Posterior cingulate gyrus (tissue), 11 donors: ENCODE measurements around the gene TSPAN31.

Experiments
- DNase-seq, 10 donors: peaks; one replicate each; pipeline versions ENCODE4 v3.0.0 to v3.0.0-alpha.2; 2020 to 2021; ENCODE audit warnings: mixed read lengths in 3 of 10
- intact Hi-C: fragments of 100-400 bp; cut with DNase I; formaldehyde crosslinking; loops from one replicate; pipeline ENCODE4 v1.15.1; 2023

TSPAN31 gene

DNA sequence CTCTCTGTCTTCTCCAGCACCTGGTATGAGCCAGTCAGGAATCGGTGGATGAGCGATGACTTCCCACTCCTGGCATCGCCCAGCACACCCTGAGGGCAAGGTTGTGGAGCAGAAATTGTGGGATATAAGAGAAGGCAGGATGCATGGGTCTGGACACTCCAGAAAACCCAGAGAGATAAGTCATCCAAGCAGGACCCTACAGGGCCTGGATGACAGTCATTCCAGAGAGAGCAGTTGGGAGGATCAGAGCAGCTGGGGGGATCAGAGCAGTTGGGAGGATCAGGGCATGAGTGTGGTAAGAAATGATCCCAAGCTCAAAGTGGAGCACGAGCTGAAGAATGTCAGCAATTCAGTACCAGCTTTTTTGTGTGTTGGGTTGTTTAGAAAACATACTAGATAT lies 10.2 kb upstream of the TSPAN31 start:
- no peak for DNase-seq
- intact Hi-C loops = no loop called here

DNA sequence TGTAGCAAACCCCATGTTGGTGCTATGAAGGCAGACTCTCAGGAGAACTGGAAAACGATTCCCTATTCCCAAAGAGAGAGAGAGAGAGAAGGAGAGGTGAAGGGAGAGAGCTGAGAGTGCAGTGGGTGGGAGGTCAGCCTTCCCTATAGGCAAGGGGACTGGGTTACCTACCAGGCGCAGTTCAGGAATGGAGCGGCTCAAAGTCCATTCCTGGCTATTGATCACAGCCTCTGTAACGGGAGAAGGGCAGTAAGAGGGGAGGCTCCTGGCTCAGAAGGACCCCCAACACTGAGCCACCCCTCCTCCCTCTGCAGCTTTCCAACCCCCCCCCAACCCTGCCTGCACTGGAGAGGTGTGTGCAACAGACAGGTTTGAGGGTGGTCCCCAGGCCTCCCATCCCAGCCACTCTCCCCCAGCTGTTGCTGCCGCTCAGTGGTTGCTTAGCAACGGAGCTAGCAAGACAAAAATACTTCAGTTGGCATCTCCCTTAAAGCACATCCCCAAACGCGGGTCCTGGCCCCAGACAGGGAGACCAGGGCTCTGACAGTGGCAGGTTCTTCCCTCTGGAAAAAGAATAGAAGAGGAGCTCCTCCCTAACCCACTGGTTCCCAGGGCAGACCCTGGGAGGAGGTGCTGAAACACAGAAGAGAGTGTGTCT lies 9.5 kb upstream of the TSPAN31 start:
- intact Hi-C loops = loop anchor here (5.0 kb wide), 1 partner anchor 153 kb away; no protein-coding TSS in a partner anchor
- no peak for DNase-seq

DNA sequence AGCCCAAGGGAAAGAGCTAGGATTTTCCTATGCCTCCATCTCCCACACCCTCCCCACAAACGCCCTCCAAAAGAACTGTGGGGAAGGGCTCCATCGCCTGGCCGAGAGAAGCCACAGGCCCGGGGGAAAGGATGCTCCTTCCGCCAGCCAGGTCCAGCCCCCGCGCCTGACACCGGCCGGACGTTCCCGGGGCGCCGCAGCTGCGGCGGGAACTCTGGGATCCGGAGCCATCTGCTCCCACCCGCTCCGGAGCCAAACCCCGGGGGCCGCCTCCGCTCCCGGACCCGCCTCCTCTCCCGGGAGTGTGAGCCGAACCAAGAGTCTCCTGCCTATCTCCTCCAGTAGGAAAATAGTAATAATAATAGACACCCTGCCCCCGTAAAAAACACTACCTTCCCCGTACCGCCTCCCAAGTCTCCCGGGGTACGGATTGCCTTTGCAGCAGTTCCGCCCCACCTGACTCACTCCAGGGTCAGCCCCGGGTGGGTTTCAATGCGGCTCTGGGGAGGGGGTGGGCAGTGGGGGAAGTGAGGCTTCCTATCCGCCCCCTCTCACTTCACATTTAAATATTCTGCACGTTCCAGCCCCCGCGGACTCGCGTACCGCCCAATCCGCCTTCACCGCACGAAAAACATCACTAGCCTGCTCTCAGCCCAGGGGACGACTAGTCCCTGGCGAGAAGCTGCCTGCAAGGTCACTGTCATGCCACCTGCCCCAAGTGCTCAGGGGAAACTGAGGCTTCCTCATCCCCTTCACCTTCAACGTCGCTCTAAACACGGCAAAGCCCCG lies 8.7 kb upstream of the TSPAN31 start:
- intact Hi-C loops = loop anchor here (5.0 kb wide), 1 partner anchor 154 kb away; no protein-coding TSS in a partner anchor
- peak in 8 of 10 donors; percentile 49 to 93 (median 62) for DNase-seq

DNA sequence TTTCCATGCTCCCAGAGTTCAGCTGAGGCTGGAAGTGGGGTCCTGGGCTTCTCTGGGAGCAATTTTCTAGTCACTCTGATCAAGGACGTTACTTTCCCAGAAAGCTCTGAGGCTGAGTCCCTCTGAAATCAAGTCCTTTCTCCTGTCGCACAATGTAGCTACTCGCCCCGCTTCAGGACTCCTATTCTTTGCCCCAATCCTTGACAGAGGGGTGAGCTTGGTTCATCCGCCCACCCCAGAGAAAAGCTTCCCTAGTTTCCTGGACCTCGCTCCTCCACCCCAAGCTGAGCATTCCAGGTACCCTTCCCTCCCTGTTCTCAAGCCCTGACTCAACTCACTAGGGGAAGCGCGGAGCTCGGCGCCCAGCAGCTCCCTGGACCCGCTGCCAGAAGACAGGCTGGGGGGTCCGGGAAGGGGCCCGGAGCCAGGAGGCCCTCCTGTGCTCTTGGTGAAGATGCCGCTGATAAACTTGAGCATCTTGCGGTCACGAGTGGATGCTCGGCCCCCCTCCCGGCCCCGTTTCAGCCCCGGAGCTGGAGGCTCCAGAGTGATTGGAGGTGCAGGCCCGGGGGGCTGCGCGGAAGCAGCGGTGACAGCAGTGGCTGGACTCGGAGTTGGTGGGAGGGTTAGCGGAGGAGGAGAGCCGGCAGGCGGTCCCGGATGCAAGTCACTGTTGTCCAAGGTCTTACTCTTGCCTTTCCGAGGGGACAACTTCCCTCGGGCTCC lies 7.9 kb upstream of the TSPAN31 start:
- peak in 1 of 10 donors; percentile 70 for DNase-seq

DNA sequence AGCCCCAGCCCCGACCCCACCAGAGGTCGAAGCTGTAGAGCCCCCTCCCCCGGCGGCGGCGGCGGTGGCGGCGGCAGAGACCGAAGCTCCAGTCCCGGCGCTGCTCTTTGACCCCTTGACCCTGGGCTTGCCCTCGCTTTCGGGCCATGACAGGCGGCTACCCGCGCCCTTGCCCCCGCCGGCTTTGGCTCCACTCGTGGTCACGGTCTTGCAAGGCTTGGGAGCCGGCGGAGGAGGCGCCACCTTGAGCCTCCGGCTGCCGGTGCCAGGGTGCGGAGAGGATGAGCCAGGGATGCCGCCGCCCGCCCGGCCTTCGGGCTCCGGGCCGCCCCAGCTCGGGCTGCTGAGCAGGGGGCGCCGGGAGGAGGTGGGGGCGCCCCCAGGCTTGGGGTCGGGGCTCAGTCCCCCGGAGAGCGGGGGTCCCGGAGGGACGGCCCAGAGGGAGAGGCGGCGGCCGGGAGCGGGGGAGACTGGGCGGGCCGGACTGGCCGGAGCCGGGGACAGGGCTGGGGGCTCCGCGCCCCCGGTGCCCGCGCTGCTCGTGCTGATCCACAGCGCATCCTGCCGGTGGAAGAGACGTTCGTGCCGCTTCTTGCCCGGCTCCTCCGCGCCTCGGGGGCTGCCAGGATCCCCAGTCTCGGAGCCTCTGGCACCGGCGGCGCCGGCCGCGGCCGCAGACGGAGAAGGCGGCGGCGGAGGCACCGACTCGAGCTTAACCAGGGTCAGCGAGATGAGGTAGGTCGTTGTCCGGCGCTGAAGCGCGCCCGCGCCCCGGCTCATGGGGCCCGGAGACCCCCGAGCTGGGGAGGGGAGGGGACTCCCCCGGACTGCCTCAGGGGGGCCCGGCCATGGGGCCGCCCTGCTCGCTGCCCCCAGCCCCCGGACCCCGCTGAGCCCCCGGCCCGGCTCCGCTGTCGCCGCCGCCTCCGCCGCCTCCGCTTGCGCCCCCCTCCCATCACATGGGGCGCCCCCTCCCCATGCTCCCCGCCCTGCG lies 7.1 kb upstream of the TSPAN31 start:
- DNase-seq = peak in 2 of 10 donors; percentile 40 to 92
- intact Hi-C loops = loop anchor here (5.0 kb wide), 1 partner anchor 155 kb away; no protein-coding TSS in a partner anchor

More for the DNA sequence above, 7.9 kb upstream of the TSPAN31 start:
- intact Hi-C loops = loop anchor here (5.0 kb wide), 1 partner anchor 155 kb away; no protein-coding TSS in a partner anchor

DNA sequence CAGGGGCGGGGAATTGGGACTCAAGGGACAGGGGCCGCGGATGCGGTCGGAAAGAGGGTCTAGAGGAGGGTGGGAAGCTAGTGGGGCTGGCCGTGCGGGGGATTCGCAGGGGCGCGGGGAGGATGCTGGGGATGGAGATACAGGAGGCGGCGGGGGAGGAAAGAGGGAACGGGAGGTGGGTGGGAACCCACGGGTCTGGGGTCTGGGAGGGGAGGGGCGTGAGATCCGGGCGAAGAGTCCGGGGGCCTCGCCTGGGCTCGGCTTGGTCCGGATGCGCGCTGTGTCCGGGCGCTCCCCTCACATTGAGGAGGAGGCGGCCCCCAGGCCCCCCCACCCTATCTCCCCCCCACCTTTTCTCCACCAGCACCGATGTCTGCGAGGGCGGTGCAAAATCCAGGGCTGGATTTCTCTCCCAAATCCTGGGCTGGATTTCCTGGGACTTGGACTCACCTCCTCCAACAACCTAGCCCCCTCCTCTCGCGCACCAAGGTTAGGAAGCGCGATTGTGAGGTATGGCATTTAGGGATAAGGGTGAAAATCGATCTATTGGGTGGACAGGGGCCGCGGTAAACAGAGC lies 6.1 kb upstream of the TSPAN31 start, which contains the start of gene AGAP2:
TSS of gene AGAP2 (minus strand) at position 82 of the 577 bp plus-strand sequence. CDS start 496 bp downstream, outside the sequence.
- intact Hi-C loops = loop anchor here (5.0 kb wide), 1 partner anchor 156 kb away; no protein-coding TSS in a partner anchor
- DNase-seq = peak in 7 of 10 donors; percentile 59 to 94 (median 63)

DNA sequence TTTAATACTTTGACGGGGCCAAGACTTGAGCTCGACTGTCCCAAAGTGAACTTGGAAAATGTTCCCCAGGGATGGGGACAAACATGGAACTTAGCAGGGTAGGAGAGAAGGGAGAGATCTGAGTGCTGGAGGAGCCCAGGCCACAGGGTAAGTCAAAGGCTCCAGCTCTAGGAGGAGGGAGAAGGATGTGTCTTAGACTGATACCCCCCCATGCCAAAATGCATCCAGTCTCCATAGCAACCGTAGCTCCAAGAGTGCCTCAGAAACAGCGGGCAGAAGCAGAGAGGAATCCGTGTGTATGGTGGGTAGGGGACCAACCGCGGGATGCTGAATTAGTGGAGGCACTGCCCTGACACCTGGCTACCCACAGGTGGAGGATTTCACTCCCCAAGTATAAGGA lies 5.5 kb upstream of the TSPAN31 start:
- DNase-seq = no peak
- intact Hi-C loops = loop anchor here (5.0 kb wide), 1 partner anchor 157 kb away; no protein-coding TSS in a partner anchor

DNA sequence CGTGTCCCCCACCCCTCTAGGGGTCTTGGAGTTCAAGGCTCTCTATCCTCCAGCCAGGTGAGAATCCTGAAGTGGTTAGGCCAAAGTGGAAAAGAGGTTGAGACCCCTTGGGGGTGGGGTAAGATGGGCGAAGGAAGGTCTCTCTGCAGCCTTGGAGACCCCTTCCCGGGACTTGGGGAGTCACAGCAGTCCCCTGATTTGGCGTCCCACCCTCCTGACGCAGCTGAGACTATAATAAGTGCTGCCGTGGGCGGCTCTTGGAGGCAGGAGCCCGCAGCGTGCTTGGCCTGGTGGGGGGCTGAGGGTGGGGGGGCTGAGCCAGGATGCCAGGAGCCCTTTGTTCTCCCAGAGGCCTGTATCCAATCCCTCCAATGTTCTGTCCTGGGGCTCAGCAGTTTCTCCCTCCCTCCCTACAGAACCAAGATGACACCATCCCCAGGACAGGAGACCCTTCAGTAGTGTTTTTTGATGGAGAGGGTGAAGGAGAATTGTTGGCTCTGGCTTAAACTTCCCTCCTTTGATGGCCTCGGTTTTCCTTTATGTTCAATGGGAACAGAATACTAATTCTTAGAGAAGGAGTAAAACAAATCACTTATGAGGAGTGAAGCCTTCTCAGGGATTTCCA lies 4.8 kb upstream of the TSPAN31 start:
- no peak for DNase-seq
- intact Hi-C loops = loop anchor here (5.0 kb wide), 1 partner anchor 158 kb away; no protein-coding TSS in a partner anchor

DNA sequence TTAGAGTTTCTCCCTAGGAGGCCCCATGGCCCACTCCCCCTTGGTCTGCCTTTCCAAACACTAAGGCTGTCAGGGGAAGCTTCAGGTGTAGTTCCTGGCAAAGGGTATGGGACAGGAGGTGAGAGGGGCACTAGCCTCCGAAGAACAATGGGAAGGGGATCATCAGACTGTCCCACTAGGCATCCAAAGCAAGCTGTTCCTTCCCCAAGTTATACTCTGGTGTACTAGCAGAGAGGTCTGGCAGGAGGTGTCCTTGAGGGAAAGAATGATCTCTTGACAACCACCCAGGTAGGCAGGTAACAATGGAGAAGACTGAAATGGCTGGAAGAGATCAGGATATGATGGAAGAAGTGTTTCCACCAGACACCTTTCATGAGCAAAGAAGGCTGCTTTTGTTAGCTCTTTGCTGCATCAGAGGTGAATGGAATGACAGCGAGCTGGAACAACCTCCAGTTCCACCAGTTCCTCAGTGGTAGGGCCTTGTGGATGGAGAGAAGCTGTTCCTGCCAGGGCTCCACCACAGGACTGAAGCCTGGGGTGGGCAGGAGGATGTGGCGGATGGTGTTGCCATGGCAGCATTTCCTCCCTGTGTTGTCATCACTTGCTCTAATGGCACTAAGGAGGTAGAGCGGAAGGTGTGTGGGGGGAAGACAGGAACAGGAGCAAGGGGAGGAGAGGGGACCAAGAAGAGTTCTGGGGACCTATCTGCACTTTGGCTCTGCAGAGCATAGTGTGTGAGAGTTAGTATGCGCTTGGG lies 4.0 kb upstream of the TSPAN31 start:
- DNase-seq = peak in 2 of 10 donors; percentile 63 to 93
- intact Hi-C loops = no loop called here

DNA sequence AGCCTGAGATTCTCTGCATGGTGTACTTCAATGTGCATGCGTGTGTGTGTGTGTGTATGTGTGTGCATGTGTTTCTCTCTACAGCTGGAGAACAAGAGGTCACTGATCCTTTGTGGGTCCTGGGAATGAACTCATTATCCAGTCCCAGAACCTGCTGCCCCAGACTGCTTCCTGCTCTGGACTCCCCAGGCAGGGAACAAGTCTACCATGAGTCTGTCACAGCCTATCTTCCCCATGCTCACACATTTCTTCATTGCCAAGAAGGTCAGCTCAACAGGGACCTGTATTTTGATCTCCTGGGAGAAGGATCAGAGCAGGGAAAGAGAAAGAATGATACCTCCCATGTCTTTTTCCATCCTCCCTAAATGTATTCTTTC lies 3.4 kb upstream of the TSPAN31 start:
- no peak for DNase-seq
- intact Hi-C loops = no loop called here

DNA sequence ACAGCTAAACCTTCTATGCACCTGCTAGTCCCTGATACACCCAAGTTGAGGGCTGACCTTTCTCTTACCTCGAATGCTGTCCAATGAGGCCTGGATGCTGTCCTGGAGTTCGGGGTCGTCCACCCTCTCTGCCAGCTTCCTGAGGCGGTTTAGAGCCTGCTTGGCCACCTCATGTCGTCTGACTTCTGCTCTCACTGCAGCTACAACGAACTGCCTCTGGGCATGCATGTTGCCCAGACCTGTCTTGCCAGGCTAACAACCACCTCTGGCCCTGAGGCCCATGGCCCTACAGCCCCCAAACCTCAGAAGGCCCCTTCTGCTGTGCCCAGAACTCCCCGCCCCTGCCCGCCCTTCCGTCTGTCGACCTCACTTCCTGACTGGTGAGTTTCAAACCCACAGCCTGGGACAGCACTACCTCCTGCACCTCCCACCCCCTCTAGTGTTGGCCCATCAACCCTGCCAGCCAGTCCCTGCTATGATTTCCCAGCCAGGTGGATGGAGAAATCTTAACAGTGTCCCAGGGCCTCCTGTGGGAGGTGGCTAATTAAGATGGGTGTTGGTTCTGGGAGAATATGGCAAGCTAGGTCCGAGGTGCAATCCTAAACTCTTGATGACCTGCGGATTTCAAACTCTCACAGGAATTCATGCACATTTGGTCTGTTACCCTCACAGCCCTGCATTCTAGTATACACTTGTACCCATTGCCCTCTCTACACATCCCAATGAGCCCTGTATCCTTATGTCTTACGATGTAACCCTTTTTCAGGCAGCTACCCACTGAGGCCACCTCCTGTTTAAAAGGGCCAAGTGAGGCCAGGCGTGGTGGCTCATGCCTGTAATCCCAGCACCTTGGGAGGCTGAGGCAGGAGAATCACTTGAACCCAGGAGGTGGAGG lies 2.7 kb upstream of the TSPAN31 start:
- intact Hi-C loops = no loop called here
- DNase-seq = no peak

DNA sequence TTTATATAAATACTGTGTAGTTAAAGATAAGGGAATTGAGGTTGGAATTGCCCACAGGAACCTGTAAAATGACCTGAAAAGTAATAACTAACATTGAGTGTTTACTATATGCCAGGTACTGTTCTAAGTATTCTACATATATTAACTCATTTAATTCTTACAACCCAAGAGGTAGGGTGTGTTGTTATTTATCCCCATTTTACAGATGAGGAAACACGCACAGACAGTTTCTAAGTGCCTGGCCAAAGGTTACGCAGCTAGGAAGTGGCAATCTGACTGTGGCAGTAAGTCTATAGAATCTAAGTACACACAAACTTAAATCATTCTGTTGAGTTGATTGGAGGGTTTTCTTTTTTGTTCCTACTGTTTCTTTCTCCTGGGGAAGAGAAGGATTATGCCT lies 1.1 kb upstream of the TSPAN31 start:
- intact Hi-C loops = no loop called here
- no peak for DNase-seq

DNA sequence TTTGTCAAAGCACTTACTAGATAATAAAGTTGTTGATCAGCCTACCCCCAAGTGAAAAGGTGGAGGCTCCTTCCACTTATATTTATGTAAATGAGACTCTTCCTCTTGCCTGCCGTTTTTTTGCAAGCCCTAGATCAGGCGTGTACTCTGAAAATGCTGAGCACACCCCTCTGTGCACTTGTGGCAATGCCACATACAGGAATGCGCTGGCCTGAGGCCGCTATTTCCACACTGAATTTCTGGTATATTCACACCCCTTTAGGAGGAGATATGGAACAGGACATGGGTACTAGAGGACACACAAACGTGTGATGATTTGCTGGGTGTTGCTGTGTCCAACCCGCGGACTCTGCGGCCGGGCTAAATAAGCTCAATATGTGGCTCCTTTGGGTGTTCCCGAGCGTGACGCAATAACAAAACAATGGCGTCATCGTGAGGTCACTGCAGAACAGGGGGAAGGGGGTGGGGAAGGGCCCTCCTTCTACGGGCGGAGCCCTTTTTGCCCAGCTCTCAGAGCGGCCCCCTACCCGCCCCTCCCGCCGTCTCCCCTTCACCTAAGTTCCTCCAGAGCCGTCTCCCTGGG lies 554 bp upstream of the TSPAN31 start:
- intact Hi-C loops = no loop called here

DNA sequence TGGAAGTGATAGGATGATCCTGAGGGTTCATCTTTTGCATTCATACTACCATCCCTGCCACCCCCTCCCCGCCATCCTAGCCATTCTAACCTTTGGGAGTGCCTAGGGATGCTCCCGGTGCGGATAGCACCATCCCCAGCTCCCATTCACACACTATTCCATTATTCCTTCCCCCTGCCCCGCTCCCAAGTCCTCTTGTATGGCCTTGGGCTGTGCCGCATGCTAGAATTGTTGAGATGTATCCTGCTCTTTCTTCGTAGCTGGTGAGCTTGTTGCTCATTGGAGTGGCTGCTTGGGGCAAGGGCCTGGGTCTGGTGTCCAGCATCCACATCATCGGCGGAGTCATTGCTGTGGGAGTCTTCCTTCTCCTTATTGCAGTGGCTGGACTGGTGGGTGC lies 644 bp downstream of the TSPAN31 start:
- intact Hi-C loops = no loop called here
- DNase-seq = no peak

More for the DNA sequence above, 554 bp upstream of the TSPAN31 start:
- DNase-seq = peak in 5 of 10 donors; percentile 52 to 91 (median 77)

DNA sequence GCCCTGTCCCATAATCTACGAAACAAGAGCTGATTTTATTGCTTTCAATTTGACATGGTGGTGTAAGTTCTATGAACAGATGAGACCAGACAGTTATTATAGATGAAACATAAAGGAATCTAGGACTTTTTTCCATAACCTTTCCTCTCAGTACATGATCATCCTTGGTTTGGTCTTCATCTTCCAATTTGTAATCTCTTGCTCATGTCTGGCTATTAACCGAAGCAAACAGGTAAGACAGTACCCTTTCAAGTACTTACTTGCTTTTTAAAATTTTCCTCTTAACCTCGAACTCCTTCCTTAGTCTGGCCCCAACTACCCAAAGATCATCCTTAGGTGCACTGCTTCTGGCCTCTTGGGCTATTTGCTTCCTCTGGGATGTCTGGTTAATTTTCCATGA lies 1.2 kb downstream of the TSPAN31 start:
- DNase-seq = no peak

DNA sequence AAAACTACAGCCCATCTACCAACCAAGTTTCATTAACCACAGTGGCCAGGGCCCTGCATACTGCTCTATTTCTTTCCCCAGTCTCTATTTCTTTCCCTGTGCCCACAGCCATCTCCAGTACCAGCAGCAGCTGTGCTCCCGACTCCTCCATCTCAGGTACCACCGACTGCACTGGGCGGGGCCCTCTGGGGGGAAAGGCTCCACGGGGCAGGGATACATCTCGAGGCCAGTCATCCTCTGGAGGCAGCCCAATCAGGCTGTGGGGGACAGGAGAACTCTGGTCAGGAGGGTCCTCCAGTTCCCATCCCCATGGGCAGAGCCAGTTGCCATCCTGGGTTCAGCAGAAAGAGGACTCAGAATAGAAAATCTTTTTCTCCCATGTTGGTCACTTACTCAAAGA lies 4.2 kb downstream of the TSPAN31 start:
- intact Hi-C loops = no loop called here
- DNase-seq = peak in 1 of 10 donors; percentile 82

More for the DNA sequence above, 1.2 kb downstream of the TSPAN31 start:
- intact Hi-C loops = no loop called here
